DOHH2 (cell line): ENCODE measurements around the gene SPTBN1.

Experiments used
- H3F3A ChIP-seq: fragments of 200-600 bp; sonication (generic), shearing (Covaris generic); 2 replicates; pipeline ENCODE4 v1.6.0; 2016; ENCODE audit warnings: antibody characterized with exemption, mild to moderate bottlenecking; ENCODE audit not compliant: control insufficient read depth, insufficient read depth
- H3K27ac ChIP-seq: fragments of 200-600 bp; sonication (generic); 2 replicates; pipeline ENCODE4 v1.5.1; 2014; ENCODE audit warnings: low read depth, mild to moderate bottlenecking, low read length, moderate library complexity
- H3K27me3 ChIP-seq: fragments of 200-600 bp; sonication (generic); 2 replicates; pipeline ENCODE4 v1.6.1; 2014; ENCODE audit warnings: mild to moderate bottlenecking, low read length, mixed read lengths; ENCODE audit not compliant: control insufficient read depth
- H3K36me3 ChIP-seq: fragments of 200-600 bp; sonication (generic); 2 replicates; pipeline ENCODE4 v1.6.1; 2014; ENCODE audit warnings: mild to moderate bottlenecking, low read length, moderate library complexity, mixed read lengths; ENCODE audit not compliant: control insufficient read depth
- H3K4me1 ChIP-seq: fragments of 200-600 bp; sonication (generic); 2 replicates; pipeline ENCODE4 v1.6.1; 2014; ENCODE audit warnings: mild to moderate bottlenecking, low read length, mixed read lengths; ENCODE audit not compliant: control insufficient read depth
- H3K4me2 ChIP-seq: fragments of 200-600 bp; sonication (generic); 2 replicates; pipeline ENCODE4 v1.6.0; 2014; ENCODE audit warnings: mild to moderate bottlenecking, low read length, moderate library complexity
- H3K4me3 ChIP-seq: fragments of 200-600 bp; sonication (generic); 2 replicates; pipeline ENCODE4 v1.5.1; 2014; ENCODE audit warnings: mild to moderate bottlenecking, low read length, mixed read lengths
- H3K79me2 ChIP-seq: fragments of 200-600 bp; sonication (generic); 2 replicates; pipeline ENCODE4 v1.6.1; 2014; ENCODE audit warnings: mild to moderate bottlenecking, low read length, mixed read lengths; ENCODE audit not compliant: control insufficient read depth
- H3K9me2 ChIP-seq: fragments of 200-600 bp; sonication (generic); replicated peaks from 2 replicates; pipeline ENCODE4 v1.6.1; 2014; ENCODE audit warnings: mild to moderate bottlenecking, low read length, mixed read lengths; ENCODE audit not compliant: control insufficient read depth
- H3K9me3 ChIP-seq: fragments of 200-600 bp; sonication (generic); 2 replicates; pipeline ENCODE4 v1.6.1; 2014; ENCODE audit warnings: antibody characterized with exemption, low read length, mixed read lengths; ENCODE audit not compliant: control insufficient read depth, insufficient read depth
- H4K20me1 ChIP-seq: fragments of 200-600 bp; sonication (generic); 2 replicates; pipeline ENCODE4 v1.6.0; 2014; ENCODE audit warnings: low read depth, mild to moderate bottlenecking, antibody characterized with exemption, low read length, moderate library complexity; ENCODE audit not compliant: control insufficient read depth, insufficient read depth
- CTCF ChIP-seq: fragments of 200-600 bp; sonication (generic); IDR thresholded peaks from one replicate; pipeline ENCODE4 v1.5.1; 2014; ENCODE audit warnings: antibody characterized with exemption, mild to moderate bottlenecking, low read depth, low read length; ENCODE audit not compliant: poor library complexity, severe bottlenecking
- EZH2phosphoT487 ChIP-seq: fragments of 200-600 bp; sonication (generic); IDR thresholded peaks from 2 replicates; pipeline ENCODE4 v1.6.1; 2017; ENCODE audit warnings: borderline replicate concordance, mild to moderate bottlenecking, antibody characterized with exemption, low read length, moderate library complexity, mixed read lengths

SPTBN1 gene

DNA sequence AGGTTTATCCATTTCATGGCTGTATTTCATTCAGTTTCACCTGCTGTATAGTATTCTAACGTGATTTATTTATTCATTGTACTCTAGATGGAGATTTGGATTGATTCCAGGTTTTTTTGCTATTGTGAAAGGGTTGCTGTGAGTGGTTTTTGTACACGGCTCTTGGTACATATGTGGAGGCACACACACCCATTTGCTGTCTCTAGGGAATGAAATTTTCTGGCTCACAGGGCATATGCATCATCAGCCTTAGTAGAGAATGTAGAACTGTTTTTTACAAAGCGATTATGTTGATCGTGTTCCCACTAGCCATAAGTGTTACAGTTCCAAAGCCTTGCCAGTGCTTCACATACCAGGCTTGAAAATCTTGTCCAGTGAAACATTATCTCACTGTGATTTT is 5.1 kb downstream of the SPTBN1 start:
- Histone ChIP-seq H3F3A (no peaks in the 10 kb centered on the region), H3K4me1 (peaks cover 9% of the 10 kb centered on the region), H3K4me2 (no peak overlapping the region), H3K4me3 (no peak overlapping the region), H3K36me3 (no peaks in the 10 kb centered on the region), H3K27me3 (peaks cover 23% of the 10 kb centered on the region), H3K27ac (no peak overlapping the region), H3K9me2 (no peaks in the 10 kb centered on the region), H3K79me2 (no peaks in the 10 kb centered on the region), H4K20me1 (no peaks in the 10 kb centered on the region), H3K9me3 (no peaks in the 10 kb centered on the region)
- TF ChIP-seq CTCF (no peak), EZH2phosphoT487 (no peak)

DNA sequence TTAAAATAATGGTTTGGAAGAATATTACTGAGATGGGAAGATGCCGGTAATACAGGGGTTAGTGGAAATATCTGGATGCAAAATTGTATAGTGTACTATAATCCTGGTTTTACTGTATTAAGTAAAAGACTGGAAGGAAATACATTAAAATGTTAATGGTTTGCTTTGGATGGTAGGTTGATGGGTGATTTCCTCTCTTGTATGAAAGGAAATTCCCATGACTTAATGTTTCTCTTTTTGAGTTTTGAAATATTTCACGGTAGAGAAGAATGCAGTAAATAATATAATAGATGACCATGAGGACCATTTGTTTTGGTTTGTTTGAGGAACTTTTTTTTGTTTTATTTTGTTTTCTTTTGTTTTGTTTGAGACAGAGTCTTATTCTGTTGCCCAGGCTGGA is 8.2 kb downstream of the SPTBN1 start:
- Histone ChIP-seq H3K4me3 (no peak overlapping the region), H3K79me2 (no peaks in the 10 kb centered on the region), H3K4me1 (no peaks in the 10 kb centered on the region), H3F3A (no peaks in the 10 kb centered on the region), H4K20me1 (no peaks in the 10 kb centered on the region), H3K27ac (no peak overlapping the region), H3K27me3 (peaks cover under 1% of the 10 kb centered on the region; the same call in 1 of the 2 replicates), H3K4me2 (no peak overlapping the region), H3K9me2 (no peaks in the 10 kb centered on the region), H3K9me3 (no peaks in the 10 kb centered on the region), H3K36me3 (no peaks in the 10 kb centered on the region)
- TF ChIP-seq EZH2phosphoT487 = no peak
- TF ChIP-seq CTCF = no peak

GRCh38 chr2:54465143-54465542 is 9.0 kb downstream of the SPTBN1 start:
- no peaks in the 10 kb centered on the region for H3K79me2 ChIP-seq
- no peaks in the 10 kb centered on the region for H3K36me3 ChIP-seq
- TF ChIP-seq EZH2phosphoT487 (no peak), CTCF (no peak)
- no peaks in the 10 kb centered on the region for H3F3A ChIP-seq
- no peaks in the 10 kb centered on the region for H3K27me3 ChIP-seq
- H3K4me2 ChIP-seq = no peak overlapping the region
- H3K9me3 ChIP-seq = no peaks in the 10 kb centered on the region
- no peaks in the 10 kb centered on the region for H3K9me2 ChIP-seq
- no peak overlapping the region for H3K4me3 ChIP-seq
- no peak overlapping the region for H3K27ac ChIP-seq
- no peaks in the 10 kb centered on the region for H4K20me1 ChIP-seq
- no peaks in the 10 kb centered on the region for H3K4me1 ChIP-seq

GRCh38 chr2:54466870-54467269 is 10.7 kb downstream of the SPTBN1 start:
- Histone ChIP-seq H3K9me3 (no peaks in the 10 kb centered on the region), H4K20me1 (no peaks in the 10 kb centered on the region), H3K9me2 (no peaks in the 10 kb centered on the region), H3K27me3 (no peaks in the 10 kb centered on the region), H3K79me2 (no peaks in the 10 kb centered on the region), H3K4me2 (no peak overlapping the region), H3K36me3 (no peaks in the 10 kb centered on the region), H3K4me3 (no peak overlapping the region), H3F3A (no peaks in the 10 kb centered on the region), H3K4me1 (no peaks in the 10 kb centered on the region), H3K27ac (no peak overlapping the region)
- TF ChIP-seq EZH2phosphoT487 (no peak), CTCF (no peak)
